NCI-H2196 treated with DMSO at 0.1 percent for 48 hours (cell line): Measurements from ENCODE around the gene RIMS4.
A peak's percentile ranks its signal among the peaks of the same experiment; 100 is the strongest.
"Not testable (repeated sequence)": the region's sequence is repeated elsewhere in the genome, so short reads cannot be mapped to it uniquely, and the experiment has no call there.

ENCODE experiments used
- DNase-seq: peaks from one replicate; lab custom pipeline; 2025; ENCODE audit not compliant: unreplicated experiment; lab: John Stamatoyannopoulos, UW

Gene RIMS4

DNA sequence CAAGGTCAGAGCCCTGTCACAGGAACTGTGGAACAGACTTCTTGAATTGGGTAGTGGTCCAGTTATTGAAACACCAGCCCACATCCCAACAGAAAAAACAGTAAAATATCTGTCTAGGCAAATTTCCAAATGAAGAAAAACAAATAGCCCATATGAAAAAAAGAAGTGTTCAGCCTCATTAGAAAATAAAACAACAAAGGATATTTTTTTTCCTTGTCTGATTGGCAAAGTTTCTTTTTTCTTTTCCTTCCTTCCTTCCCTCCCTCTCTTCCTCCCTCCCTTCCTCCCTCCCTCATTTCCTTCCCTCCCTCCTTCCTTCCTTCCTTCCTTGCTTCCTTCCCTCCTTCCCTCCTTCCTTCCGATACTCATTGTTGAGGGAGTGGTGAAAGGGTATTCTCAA lies 20.6 kb upstream of the RIMS4 start:
- DNase-seq, result no peak

DNA sequence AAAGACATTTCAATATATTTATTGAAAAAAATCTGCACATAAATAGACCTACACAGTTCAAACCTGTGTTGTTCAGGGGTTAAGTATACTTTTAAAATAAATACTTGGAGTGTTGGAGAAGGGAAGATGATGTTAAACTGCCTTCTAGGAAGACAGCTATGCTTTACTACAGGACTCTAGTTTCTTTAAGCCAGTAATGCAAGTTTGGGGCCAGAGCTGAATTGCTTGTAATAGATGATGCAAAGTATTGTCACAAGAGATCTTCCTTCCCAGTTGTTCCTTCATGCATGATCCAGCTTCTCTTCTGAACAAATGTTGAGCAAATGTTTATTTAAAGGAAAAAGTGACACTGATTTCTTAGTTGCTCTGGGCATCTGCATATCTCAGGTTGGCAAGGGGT lies 20.2 kb upstream of the RIMS4 start:
- no peak for DNase-seq

DNA sequence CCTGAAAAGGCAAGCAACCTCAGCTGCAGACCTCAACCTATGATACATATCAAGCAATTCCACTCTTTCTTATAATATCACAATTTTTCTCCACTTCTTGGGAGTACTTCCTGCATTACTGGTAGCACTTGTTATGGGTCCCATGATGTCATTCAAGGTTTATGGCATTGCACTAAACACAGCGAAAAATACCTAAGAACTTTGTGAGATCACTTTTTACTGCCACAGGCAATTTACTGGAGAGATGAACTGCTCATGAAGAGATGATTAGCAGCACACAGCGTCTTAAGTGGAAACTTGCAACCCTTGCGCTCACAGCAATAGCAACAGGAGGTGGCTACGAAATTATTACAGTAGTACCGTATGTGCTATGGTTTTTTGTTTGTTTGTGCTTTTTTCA lies 19.3 kb upstream of the RIMS4 start:
- no peak for DNase-seq

DNA sequence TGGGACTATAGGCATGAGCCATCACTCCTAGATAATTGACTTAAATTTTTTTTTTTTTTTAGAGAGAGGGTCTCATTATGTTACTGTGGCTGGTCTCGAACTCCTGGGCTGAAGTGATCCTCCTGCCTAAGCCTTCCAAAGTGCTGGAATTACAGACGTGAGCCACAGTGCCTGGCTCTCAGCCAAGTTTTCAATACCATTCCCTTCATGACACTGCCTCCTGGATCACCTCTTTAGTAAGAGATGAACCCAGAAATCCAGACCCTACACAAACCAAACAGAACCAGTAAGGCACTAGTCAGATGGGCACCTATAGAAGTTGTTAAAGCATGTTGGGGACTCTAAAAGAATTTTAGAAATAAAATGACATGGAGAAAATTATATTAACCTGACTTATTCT lies 18.3 kb upstream of the RIMS4 start:
- DNase-seq, result no peak

DNA sequence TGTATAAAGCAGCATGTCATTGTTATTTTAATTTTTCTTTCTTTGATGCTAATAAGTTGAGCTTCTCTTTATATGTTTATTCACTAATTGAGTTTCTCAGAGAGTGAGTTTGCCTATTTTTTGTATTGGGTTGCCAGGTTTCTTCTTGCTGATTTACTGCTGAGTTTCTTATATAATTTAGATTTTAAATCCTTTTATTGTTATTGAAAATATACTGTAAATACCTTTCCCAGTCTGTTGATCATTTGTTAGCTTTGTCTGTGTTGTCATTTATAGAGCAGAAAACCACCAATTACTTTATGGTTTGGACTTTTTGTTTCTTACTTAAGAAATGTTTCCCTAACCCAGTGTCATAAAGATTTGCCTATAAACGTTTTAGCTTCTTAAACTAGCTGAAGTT lies 17.1 kb upstream of the RIMS4 start:
- DNase-seq, result no peak

DNA sequence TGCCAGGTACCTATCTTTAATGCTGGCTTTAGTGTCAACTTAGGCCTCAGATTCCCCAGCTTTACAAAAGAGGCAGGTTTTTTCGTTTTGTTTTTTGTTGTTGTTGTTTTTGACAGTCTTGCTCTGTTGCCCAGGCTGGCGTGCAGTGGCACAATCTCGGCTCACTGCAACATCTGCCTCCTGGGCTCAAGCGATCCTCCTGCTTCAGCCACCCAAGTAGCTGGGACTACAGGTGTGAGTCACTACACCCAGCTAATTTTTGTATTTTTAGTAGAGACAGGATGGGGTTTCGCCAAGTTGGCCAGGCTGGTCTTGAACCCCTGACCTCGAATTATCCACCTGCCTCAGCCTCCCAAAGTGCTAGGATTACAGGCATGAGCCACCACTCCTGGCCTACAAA lies 11.2 kb upstream of the RIMS4 start:
- not testable (repeated sequence) for DNase-seq

DNA sequence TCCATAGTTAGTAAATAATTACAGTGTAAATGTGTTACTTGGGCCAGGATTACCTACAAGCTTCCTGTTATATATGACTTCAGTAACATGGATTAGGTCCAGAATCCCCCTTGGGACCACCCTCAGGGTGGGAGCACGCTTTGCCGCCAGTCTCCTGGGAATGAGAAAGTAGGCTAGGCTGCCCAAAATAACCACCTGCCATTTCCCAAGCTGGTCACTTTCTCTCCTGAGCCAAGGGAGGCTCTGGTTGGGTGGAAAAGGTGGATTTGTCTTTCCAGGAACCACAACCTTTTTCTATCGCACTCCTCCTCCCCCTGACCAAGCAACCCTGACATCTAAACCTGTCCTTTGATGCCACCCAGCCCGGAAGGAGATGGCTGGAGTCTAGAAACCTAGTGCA lies 9.6 kb upstream of the RIMS4 start:
- no peak for DNase-seq

DNA sequence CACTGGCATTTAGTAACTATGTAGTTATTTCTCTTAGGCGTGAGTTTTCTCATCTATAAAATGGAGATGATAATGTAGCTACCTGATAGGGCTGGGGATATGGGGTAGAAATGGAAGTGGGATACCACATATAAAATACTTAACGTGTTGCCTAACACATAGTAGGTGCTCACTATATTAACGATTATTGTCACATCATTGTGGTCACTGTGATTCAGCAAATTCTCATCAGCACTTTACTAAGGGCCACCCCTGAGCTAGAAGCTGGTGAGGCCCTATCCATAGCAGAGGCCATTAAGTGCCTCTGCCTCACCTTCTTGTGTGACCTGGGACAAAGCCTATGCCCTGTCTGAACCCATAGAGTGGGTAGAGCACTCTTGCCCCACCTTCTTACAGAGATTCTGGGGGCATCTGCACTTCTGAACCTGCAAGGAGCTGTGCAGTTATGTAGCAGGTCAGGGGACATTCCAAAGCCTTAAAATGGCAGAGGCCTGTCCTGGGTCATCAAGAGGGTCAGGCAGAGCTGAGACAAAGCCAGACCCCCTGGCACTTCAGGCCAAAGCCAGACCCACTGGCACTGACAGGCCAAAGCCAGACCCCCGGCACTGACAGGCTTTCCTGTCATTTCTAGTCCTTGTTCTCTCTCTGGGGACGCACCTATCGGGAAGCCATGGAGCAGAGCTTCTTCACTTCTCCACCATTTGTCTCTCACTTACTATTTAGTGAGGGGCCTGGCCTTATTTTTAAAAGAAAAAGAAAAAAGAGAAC lies 7.0 kb upstream of the RIMS4 start:
- no peak for DNase-seq

DNA sequence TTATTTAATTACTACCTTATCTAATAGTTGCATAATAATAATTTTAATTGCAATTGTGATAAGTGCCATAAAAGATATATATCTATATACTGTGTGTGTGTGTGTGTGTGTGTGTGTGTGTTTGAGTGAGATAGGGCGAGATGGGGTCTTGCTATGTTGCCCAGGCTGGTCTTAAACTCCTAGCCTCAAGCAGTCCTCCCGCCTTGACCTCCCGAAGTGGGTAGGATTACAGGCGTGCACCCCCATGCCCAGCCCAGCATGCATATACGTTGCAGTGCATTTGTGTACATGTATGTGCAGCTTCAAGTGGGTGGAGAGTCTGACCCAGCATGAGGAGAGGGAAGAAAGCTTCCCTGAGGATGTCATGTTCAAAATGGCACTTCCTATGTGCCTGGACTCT lies 4.6 kb upstream of the RIMS4 start:
- no peak for DNase-seq

DNA sequence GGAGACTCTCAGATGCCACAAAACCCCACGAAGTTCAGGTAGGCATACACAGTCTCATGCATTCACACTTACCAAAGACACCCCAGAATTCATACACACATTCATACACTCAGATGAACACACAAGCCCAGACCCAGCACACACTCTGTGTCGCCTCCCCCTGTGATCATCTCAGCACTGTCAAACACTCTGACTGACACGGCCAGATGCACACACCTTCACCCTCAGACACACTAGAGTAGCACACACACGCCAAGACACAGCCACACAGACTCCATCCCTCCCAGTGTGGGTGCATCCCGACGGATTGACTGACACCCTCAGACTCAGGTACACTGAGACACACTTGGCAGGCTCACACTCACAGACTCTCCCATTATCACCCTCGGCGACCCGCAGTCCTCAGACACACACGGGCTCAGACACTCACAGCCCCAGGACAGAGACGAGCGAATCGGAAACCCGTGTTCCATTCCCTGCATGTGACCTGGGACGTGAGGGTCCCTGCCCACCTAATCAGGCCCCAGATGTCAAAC lies 872 bp upstream of the RIMS4 start:
- no peak for DNase-seq

DNA sequence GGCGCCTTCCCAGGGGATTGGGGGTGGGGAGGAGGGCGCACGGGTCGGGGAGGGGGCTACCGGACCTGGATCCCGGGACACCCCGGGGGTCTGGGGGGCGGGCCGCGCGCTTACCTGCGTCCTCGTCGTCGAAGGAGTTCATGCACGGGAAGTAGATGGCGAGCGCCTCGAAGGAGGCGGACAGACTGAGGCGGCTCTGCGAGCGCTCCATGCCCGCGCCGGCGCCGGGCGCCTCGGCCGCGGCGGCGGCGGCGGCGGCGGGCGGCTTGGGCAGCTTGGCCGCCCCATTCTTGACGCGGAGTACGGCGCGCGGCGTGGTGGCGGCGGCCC lies 320 bp downstream of the RIMS4 start:
- no peak for DNase-seq

DNA sequence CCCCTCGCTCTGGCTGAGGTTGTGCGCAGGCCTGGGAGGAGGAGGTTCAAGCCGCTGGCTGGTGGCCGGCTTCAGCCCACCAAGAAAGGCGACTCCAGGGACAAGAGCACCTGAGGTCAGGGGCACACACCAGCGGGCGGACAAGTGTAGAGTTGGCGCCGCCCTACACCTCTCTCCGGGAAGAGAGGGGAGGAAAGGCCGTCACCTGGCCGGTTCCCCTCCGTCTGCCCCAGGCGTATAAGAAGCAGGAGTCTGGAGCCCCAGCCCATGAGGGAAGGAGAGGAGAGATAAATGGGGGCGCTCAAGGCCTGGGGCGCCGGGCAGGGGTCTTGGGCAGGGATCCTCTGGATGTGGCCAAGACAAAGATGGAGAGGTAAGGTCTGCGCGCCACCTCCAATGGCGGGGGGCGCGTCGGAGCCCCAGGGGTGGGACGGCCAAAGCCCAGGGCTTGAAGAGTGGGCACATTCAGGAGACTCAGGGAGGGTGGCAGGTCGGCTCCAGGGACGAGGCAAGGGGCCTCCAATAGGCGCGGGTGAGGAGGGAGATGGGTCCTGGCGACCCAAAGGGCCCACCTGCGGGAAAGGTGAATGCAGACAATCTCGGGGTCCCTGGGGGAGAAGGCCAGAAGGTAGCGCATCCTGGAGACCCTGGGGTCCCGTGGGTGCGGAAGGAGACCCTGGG lies 826 bp downstream of the RIMS4 start:
- DNase-seq, result no peak

DNA sequence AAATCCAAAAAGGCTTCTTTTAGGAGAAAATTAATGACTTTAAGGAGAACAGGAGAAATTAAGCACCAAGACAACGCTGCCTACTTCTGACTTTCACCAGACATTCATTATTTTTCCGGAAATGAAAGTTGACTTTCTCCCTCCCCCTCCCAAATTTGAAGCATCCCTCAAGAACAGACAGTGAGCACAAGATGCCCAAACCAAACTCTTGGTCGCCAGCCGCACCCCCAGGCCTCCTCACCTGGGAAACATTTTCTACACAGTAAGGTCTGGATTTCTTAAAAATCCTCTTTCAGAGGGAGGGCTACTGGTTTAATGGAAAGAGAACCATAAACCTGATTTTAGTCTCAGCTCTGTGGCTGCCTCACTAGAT lies 2.7 kb downstream of the RIMS4 start:
- DNase-seq, result no peak

DNA sequence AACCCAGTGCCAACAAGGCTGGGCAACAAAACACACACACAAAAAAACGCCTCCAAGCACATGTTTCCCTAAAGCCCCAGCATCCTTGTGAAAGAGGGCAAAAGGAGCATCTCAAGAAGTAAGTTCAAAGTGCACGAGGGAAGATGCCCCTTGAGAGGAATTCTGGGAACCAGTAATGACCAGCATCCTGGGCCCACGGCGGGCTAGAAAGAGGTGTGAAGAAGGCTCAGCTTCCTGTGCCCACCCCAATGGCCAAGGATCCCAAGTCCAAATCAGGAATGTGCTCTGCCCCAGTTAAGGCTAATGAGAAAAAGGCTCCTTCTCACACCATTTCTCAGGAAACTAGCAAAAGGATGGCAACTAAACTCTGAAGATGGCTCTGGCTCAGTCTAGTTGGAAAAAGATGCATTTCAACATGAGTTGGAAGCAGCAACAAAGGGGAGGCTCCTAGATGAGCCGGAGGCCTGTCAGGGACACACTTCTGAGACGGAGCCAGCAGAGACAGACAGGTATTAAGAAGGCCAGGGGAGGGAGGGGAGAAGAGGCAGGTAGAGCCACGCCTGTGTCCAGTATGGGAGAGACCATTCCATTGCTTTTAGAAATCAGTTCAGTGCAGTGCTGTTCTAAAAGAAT lies 3.2 kb downstream of the RIMS4 start:
- DNase-seq, result no peak

DNA sequence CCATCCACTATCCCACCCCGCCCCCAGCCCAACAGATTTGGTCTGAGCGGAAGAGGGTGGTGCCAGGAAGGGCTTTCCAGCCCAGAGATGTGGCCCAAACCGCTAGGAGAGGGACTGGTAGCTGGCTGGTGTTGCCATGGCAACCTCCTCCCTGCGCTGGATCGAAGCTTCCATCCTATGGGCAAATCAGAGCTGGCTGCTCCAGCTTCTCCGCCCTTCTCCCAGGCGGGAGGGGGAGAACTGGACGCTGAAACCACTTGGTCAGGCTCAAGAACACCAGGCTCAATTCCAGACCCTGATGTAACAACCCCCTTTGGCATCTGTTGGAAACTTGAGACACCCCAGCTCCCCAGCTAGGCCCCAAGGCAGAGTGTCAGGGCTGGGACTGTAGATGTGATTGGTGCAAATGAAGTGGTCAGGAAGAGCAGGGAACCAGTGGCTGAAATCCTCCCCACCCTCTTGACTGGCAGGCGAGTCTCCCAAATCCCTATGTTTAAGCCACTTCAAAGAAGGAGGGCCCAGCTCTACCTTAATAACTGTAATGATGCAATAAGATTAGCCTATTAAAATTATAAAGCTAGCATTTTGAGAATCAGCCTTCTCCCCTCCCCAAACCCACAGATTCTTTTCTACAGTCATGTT lies 4.2 kb downstream of the RIMS4 start:
- DNase-seq, result peak; percentile 100

DNA sequence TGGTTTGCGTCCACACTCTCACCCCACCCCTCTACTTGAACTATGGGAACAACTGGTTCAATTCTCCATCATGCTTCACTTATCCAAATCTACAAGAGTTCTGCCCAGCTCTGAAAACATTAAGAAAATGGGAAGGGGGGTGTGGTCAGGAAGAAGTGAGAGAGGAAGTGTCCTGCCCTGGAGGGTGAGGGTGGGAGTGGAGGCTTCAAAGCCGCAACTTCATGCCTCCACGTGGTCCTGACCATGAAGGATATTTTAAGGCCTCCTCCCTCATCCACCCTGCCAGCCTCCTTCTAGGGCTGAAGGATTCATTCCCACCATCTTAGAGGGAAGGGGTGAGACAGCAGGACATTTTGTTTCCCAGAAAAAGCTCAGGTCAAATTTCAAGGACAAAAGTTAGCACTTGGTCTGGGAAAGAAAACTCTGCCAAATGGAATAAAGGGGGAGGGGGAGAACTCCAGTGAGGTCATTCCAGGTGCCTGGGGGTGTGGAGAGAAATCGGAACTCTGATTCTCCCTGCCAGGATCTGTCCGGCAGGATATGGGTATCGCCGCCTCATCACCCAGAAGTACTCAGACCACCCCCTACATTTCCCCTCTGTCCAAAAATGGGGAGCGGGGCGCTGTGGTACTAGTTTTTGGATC lies 4.9 kb downstream of the RIMS4 start:
- DNase-seq, result no peak

DNA sequence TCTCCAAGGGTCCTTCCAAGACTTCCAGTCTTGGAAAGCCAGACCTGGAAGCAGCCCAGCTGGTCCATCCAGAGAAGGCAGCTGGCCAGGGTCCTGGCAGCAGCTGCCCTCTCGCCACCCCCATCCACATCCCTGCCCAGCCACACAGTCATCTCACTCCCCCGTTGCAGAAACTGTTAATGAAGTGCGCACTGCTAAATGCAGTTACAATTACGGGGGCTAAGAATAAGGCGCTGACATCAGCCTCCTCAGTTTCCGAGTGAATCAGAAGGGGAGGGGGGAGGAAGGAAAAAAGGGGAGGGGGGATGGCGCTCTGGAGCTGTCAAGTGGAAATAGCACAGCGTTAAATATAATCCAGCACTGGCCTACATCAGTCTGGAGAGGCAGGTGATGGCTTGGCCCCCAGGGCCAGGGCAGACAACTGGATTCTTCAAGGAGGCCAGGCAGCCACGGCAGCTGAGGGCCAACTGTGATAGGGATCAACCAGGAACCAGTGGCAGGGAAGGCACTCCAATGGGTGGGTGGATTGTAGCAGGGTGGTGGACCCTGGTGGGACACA lies 6.9 kb downstream of the RIMS4 start:
- DNase-seq, result no peak

DNA sequence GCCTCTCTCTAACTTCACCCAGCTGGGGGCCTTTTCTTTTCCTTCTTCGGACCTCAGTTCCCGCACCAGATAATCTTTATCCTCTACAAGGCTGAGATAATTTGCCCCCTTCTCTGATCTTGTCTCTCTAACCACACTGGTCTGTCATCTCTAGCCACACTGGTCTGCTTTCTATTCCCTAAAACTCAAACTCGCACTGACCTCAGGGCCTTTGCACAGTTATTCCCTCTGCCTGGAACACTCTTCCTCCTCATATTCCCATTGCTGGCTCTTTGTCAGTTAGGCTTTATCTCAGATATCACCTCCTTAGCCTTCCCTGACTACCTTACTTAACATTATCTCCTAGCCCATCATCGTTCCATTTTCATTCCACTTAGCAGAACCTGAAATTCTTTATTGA lies 7.6 kb downstream of the RIMS4 start:
- DNase-seq, result no peak

DNA sequence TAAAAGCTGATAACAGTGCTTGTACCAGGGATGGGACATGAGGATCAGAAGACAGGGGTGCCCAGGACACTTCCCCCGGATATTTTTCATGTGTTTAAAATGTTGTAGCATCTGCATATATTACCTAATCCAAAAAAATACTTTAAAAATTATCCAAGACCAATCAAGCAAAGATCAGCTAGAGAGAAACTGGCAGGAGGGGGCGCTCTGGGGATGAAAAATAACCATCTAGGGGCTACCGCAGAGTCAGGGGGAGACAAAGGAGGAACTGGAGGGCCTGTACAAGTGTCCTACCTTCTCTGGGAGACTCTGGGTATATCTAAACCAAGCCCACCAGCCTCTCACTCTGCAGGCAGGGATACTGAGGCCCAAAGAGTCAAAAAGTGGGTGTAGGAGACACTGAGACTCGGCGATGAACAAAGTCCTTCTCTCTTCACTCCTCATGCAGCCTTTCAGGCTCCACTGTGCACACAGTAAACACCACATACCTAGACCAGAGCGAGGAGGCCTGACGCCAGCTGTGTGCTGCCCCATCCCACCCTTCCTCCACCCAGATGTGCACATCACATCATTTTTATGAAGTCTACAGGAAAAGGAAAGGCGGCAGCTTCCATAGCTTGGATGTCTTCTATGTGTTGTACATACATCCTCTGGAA lies 9.8 kb downstream of the RIMS4 start:
- DNase-seq, result no peak

DNA sequence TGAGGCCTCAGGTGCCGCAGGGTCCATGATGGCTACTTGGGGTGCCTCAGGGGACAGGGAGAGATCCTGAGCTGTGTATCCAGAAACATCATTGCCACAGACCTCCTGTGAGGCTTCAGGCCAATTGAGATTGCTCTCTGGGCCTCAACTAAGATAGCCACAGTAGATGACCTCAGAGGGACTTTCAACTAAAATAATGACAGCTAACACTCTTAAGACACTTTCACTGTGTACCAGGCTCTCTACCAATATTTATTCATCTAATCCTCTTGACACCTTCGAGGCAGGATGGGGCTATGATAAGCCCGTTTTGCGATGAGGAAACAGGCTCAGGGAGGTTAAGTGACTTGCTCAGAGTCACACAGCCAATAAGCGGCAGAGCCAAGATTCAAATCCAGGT lies 10.7 kb downstream of the RIMS4 start:
- DNase-seq, result no peak
